H1 (cell line): ENCODE data around the gene TAS2R1.

Experiments
- BRCA1 ChIP-seq: IDR thresholded peaks from 2 replicates; pipeline ENCODE4 v1.6.1; 2012; ENCODE audit warnings: low read depth, low read length, improper control_type of control experiment
- EP300 ChIP-seq, 2 experiments: IDR thresholded peaks; 1 replicate in 1 of 2; 2 replicates in 1 of 2; pipeline ENCODE4 v1.6.1; 2011 to 2012; ENCODE audit warnings: low read depth in 2 of 2, low read length in 2 of 2, mild to moderate bottlenecking in 2 of 2, borderline replicate concordance in 1 of 2, inconsistent platforms in 1 of 2, moderate library complexity in 1 of 2

DNA sequence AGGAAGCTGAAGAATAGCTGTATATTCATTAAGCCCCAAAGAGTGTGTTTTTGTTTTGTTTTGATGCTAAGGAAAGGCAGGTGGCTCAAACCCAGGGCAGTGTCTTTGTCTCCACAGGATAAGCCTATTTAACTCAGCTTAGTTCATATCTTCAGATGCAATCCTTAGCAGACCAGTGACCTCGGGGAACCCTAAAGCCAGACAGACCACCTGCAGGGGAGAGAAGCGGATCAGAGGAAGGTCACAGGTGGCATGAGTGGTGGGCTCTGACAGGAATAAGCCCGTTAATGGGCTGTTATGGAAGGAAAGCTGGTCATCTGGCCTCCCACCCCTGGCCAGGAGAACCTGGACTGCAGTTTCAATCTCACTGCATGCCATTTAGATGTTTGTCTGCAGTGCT lies 30.8 kb downstream of the TAS2R1 start:
- TF ChIP-seq EP300 (IDR thresholded peaks at IDR 0.05; ENCODE audit: borderline replicate concordance in 1 of 2, low read depth in 2 of 2, low read length in 2 of 2) (no peak), BRCA1 (no peak)
